ENCODE data around the gene RSBN1L.

- TF ChIP-seq, protein P1, sequence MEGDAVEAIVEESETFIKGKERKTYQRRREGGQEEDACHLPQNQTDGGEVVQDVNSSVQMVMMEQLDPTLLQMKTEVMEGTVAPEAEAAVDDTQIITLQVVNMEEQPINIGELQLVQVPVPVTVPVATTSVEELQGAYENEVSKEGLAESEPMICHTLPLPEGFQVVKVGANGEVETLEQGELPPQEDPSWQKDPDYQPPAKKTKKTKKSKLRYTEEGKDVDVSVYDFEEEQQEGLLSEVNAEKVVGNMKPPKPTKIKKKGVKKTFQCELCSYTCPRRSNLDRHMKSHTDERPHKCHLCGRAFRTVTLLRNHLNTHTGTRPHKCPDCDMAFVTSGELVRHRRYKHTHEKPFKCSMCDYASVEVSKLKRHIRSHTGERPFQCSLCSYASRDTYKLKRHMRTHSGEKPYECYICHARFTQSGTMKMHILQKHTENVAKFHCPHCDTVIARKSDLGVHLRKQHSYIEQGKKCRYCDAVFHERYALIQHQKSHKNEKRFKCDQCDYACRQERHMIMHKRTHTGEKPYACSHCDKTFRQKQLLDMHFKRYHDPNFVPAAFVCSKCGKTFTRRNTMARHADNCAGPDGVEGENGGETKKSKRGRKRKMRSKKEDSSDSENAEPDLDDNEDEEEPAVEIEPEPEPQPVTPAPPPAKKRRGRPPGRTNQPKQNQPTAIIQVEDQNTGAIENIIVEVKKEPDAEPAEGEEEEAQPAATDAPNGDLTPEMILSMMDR (conservative IDR thresholded peaks at IDR 0.05; ENCODE audit: low read depth, low read length): no peak
- TF ChIP-seq EZH2 (IDR thresholded peaks at IDR 0.05; ENCODE audit: borderline replicate concordance, low read depth, low read length, poor library complexity, severe bottlenecking): no peak
Measured at GRCh38 chr7:77788327-77788902, 92.2 kb downstream of the RSBN1L start.
